Measurements from ENCODE around the gene TAB2.

TAB2 gene

GRCh38 chr6:149331871-149332270 is 14.4 kb downstream of the TAB2 start:
- DNase-seq (ENCODE audit: low spot score), result no peak
- no peak for TF ChIP-seq CTCF (IDR thresholded peaks at IDR 0.05)
- Histone ChIP-seq H3K27ac (no peak overlapping the region), H3K4me3 (no peak overlapping the region)

- DNase-seq (ENCODE audit: low spot score), result no peak
- Histone ChIP-seq H3K27ac (no peak overlapping the region), H3K4me3 (no peak overlapping the region)
- TF ChIP-seq CTCF (IDR thresholded peaks at IDR 0.05), result no peak
Measured at GRCh38 chr6:149332602-149333265, 15.2 kb downstream of the TAB2 start.

- no peak for DNase-seq (ENCODE audit: low spot score)
- TF ChIP-seq CTCF (IDR thresholded peaks at IDR 0.05), result no peak
- H3K27ac ChIP-seq, result no peak overlapping the region
- H3K4me3 ChIP-seq, result no peak overlapping the region
Measured at GRCh38 chr6:149333266-149333620, 15.7 kb downstream of the TAB2 start.

GRCh38 chr6:149334201-149334600 is 16.7 kb downstream of the TAB2 start:
- no peak overlapping the region for H3K4me3 ChIP-seq
- TF ChIP-seq CTCF (IDR thresholded peaks at IDR 0.05), result no peak
- no peak for DNase-seq (ENCODE audit: low spot score)
- no peak overlapping the region for H3K27ac ChIP-seq

- Histone ChIP-seq H3K27ac (no peak overlapping the region), H3K4me3 (no peak overlapping the region)
- no peak for DNase-seq (ENCODE audit: low spot score)
- no peak for TF ChIP-seq CTCF (IDR thresholded peaks at IDR 0.05)
Measured at GRCh38 chr6:149334682-149335160, 17.2 kb downstream of the TAB2 start.

GRCh38 chr6:149335924-149336608 is 18.6 kb downstream of the TAB2 start:
- Histone ChIP-seq H3K4me3 (peak overlapping the region; percentile 11), H3K27ac (no peak overlapping the region)
- TF ChIP-seq CTCF (IDR thresholded peaks at IDR 0.05), result no peak
- DNase-seq (ENCODE audit: low spot score), result no peak

- TF ChIP-seq CTCF (IDR thresholded peaks at IDR 0.05), result no peak
- Histone ChIP-seq H3K4me3 (no peak overlapping the region), H3K27ac (no peak overlapping the region)
- no peak for DNase-seq (ENCODE audit: low spot score)
Measured at GRCh38 chr6:149336609-149336928, 19.1 kb downstream of the TAB2 start.

All from coronary artery (tissue), 2 donors.